ENCODE results near the gene KLHL30.

KLHL30 gene

GRCh38 chr2:238173692-238174091 lies 35.2 kb downstream of the KLHL30 start:
- DNase-seq (ENCODE audit: low read depth in 1 of 2, low spot score in 1 of 2): no peak

DNA sequence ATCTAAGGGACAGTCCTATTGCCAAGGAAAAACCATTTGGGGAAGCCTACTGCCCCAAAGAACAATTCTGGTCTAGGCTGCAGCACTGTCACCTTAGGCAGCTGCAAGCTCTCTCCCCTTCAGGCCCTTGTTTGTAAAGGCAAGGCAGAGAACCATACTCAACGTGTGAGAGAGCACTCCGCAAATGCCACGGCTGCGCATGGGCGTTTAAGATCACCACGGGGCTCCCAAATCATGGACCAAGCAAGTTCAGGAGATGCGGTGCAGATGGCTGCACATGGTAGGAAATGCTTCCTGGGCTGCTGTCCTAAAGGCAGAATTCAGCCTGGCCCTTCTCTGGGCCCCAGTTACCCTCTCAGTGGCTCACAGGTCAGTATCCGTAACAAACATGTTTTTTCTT lies 35.8 kb downstream of the KLHL30 start:
- no peak for DNase-seq (ENCODE audit: low read depth in 1 of 2, low spot score in 1 of 2)

DNA sequence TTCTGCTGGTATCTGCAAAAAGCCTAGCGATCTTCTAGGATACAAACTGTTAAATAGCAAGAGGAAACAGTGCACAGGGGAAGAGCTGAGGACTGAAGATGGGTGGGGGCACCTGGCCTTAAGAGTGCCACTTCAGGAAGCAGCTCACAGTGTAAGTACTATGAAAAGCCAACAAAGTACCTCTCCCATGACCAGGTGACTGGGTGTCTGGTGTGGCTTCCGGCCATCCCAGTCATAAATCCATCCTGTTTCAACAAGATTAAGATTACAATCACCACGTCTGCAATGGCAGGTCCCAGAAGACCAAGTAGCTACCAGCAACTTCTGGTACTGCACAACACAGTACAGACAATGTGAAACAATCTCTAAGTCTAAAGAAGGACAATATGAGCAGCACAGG lies 36.2 kb downstream of the KLHL30 start:
- no peak for DNase-seq (ENCODE audit: low read depth in 1 of 2, low spot score in 1 of 2)

DNA sequence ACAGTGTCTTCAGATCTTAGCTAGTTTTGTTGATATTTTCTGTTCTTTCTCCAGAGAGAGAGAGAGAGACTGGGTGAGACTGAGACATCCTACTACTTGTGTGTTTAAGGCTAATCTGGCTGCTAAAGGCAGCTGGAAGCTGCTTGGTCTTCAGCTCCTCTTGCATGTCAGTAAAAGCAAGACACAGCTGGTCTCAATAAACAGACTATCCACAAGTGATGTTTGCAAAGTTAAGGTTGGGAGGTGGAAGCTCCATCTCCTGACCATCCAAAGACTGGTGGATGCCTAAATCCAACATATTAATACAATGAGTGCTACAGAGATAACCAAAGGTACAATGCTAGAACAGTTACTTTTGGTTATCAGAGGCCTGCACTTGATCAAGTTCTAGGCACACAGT lies 38.1 kb downstream of the KLHL30 start:
- no peak for DNase-seq (ENCODE audit: low read depth in 1 of 2, low spot score in 1 of 2)

DNA sequence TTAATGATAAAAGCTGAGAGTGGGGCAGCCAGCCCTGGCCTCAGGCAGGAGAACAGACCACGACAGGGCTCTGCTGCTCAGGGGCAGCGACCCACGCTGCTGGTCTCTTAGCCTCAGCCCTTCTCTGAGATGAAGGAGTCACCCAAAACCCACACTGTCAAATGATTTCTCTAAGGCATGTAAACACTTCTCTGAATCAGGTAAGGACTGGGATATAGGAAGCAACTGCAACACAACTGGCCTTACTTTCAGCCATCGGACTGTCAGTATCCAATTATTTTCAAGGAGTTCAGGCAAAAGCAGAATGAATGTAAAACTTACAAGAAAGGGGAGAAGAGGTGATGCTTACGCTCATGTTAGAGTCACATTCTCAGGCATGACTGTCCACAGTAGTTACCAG lies 42.1 kb downstream of the KLHL30 start:
- no peak for DNase-seq (ENCODE audit: low read depth in 1 of 2, low spot score in 1 of 2)

GRCh38 chr2:238182362-238182761 lies 43.9 kb downstream of the KLHL30 start:
- no peak for DNase-seq (ENCODE audit: low read depth in 1 of 2, low spot score in 1 of 2)

DNA sequence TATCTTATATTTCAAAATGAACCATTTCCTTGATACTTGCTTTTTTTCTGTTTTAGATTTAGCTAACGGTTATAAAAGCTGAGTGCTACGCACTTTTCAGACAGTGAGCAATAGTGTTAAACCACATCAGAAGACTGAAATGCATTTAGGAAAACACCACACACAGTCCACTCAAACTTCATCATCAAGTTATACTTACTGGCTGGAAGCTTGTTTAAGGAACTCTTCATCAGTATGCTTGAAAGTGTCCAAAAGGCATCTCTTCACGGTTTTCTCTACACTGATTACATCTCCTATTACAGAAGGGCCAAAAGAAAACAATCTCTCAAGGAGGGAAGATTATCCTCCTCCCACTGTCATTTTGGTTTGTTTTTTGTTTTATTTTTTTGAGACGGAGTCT lies 45.4 kb downstream of the KLHL30 start:
- DNase-seq (ENCODE audit: low read depth in 1 of 2, low spot score in 1 of 2): no peak

- DNase-seq (ENCODE audit: low read depth in 1 of 2, low spot score in 1 of 2): no peak
These were observed 49.4 kb downstream of the KLHL30 start for GRCh38 chr2:238187618-238188548.

DNA sequence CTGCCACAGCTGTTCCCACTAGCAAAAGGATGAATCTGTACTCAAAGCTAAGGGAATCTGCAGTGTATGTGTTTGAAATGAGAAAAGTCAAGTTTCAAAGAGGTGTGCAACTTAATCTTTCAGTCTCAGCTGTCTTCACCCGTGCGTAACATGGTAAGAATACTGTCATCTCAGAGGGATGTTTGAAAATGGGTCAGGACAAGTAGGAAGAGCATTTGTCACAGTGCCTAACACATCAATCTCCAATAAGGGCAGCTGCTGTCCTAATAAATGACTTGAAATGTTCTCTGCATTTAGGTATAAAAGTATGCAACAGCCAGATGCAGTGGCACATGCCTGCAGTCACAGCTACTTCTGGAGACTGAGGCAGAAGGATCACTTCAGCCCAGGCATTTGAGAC lies 52.0 kb downstream of the KLHL30 start:
- no peak for DNase-seq (ENCODE audit: low read depth in 1 of 2, low spot score in 1 of 2)

Data from stimulated activated CD4-positive, alpha-beta T cell treated with anti-CD3 and anti-CD28 coated beads, Interleukin-15, amount 100 ng/mL, for 1 hour (primary cell).